GM12873 (cell line): ENCODE measurements around the gene TULP3.

Source experiments
- TF ChIP-seq, protein P1 (sequence below): IDR thresholded peaks from 2 replicates; pipeline ENCODE4 v1.5.1; 2012; ENCODE audit warnings: low read depth, mild to moderate bottlenecking, moderate library complexity, low read length, control low read depth; ENCODE audit not compliant: insufficient read depth; ENCODE audit errors: missing control alignments

TULP3 gene

DNA sequence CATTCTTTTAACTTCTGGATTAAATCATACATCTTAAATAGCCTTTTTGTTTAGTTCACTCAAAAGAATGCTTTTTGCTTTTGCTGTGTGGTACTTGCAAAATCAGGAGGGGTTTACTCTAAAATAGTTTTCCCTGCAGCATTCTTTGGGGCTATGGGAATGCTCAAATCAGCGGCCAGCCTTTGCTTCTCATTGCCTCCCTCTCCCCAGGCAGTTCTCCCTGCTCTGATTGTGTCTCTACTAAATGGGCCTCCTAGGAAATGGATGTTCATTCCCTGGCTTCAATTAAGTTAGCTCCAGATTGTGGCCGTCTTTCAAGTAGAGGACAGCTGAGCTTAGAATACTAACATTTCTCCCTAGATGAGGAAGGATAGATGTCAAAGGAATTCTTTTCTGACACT lies 4.4 kb downstream of the TULP3 start:
- TF ChIP-seq, protein P1, sequence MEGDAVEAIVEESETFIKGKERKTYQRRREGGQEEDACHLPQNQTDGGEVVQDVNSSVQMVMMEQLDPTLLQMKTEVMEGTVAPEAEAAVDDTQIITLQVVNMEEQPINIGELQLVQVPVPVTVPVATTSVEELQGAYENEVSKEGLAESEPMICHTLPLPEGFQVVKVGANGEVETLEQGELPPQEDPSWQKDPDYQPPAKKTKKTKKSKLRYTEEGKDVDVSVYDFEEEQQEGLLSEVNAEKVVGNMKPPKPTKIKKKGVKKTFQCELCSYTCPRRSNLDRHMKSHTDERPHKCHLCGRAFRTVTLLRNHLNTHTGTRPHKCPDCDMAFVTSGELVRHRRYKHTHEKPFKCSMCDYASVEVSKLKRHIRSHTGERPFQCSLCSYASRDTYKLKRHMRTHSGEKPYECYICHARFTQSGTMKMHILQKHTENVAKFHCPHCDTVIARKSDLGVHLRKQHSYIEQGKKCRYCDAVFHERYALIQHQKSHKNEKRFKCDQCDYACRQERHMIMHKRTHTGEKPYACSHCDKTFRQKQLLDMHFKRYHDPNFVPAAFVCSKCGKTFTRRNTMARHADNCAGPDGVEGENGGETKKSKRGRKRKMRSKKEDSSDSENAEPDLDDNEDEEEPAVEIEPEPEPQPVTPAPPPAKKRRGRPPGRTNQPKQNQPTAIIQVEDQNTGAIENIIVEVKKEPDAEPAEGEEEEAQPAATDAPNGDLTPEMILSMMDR = no peak

DNA sequence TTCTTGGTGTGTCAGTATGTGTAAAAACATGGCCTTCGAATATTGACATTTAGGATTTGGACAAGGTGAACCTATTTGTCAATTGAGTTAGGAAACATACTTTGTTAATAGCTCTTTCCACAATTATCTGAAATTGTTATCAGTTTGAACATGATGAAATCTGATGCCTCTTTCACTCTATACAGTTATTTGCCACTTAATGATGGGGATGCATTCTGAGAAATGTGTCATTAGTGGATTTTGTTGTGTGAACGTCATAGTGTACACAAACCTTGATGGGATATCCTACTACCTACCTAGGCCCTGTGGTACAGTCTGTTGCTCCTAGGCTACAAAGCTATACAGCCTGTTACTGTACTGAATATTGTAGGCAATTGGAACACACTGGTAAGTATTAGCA lies 4.8 kb downstream of the TULP3 start:
- TF ChIP-seq, protein P1 = no peak

DNA sequence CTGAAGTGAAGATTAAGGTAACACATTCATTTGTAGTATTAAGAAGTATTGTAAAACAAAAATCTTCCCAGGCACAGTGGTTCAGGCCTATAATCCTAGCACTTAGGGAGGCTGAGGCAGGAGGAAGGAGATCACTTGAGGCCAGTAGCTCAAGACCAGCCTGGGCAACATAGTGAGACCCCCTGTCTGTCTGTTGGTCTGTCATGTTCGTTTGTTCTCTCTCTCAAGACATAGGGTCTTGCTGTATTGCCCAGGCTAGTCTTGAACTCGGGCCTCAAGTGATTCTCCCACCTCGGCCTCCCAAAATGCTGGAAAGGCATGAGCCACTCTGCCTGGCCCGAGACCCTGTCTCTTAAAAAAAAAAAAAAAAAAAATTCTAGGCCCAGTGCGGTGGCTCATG lies 6.7 kb downstream of the TULP3 start:
- TF ChIP-seq, protein P1 = no peak

DNA sequence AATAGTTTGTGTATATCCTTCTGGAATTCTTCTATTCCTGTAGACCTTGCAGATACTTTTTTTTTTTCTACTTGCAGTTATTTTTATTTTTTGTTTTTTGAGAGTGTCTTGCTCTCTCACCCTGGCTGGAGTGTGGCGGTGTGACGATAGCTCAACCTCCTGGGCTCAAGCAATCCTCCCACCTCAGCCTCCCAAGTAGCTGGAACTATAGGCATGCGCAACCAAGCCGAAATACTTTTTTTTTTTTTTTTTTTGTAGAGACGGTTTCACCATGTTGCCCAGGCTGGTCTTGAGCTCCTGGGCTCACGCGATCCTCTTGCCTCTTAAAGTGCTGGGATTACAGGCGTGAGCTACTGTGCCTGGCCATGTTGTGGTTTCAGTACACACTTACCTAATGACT lies 10.0 kb downstream of the TULP3 start:
- TF ChIP-seq, protein P1 = no peak

DNA sequence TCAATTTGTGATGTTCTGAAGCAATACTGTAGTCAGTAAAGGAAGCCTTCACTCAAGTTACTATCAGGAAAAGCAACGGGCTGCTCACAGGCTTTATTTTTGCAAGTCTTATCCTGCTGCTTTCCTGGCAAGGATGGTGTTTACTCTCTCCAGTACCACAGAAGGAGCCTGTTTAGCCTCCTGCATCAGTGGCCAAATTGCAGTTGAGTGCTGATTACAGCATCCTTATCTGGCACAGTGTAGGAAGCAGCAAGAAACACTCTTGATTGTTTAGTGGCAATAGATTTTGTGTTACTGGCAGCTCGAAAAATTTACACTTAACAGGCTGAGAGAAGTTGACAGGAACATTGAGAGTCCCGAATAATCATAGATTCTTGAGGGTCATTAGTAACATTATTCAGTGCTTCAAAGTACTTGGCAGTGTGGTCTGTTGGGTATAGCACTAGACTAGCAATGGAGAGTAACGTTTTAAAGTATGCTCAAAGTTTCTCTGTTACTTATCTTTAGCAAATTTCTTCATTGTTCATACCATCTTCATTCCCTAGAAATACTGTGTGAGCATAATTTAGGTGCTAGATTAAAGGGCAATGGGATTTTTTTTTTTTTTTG lies 11.7 kb downstream of the TULP3 start:
- TF ChIP-seq, protein P1 = no peak

DNA sequence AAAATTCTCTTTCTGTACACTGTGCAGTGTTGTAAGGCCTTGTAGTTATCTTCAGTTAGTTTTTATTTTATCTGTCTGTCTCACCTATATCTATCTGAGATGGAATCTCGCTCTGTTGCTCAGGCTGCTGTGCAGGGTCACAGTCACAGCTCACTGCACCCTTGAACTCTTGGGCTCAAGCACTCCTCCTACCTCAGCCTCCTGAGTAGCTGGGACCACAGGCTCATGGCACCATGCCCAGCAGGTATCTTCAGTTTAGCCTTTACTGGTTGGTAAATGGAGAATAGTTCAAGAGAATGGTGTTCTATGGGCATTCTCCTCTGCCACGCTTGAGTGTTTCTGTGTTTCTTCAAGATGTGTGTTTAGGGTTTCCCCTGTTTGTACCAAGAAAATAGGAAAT lies 13.6 kb downstream of the TULP3 start:
- TF ChIP-seq, protein P1 = no peak

DNA sequence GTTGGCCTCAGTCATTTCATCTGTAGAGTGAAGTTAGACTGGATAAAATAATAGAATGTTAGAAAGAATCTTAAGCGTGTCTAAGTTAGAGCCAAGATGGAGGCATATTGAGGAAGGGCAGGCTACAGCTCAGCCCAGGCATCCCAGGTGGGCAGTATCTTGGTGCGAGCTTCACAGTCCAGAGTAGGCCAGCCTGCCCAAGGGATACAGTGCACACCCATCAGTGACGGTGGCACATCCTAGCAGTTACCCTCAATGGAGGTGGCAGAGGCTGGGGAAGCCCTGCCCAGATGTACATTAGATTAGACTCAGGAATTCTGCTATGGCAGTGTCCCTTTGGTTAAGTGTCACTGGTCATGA lies 21.5 kb downstream of the TULP3 start:
- TF ChIP-seq, protein P1 = no peak
